ENCODE measurements around the gene ZEB2. TPM values are rescaled to one million over a fixed set of nuclear protein-coding genes. Genes with fewer than 3 reads are reported as not detected.

Gene ZEB2
- total RNA-seq, 1 donor from 2014 or later: 111 TPM

- DNase-seq (ENCODE audit: low spot score in 2 of 2, unreplicated experiment in 2 of 2): no peak
- H3K4me1 Mint-ChIP-seq: peaks cover 16% of the 10 kb centered on the region
- no peaks in the 10 kb centered on the region for H3K27me3 Mint-ChIP-seq (ENCODE audit: low read depth)
- no peak overlapping the region for H3K4me3 Mint-ChIP-seq
- H3K36me3 Mint-ChIP-seq: peaks cover 21% of the 10 kb centered on the region
- TF ChIP-seq CTCF (IDR thresholded peaks at IDR 0.05; ENCODE audit: unreplicated experiment): no peak
- H3K9me3 Mint-ChIP-seq: peaks cover 4% of the 10 kb centered on the region
- H3K27ac Mint-ChIP-seq: no peak overlapping the region
Observed at GRCh38 chr2:144385381-144385780, 134.5 kb downstream of the ZEB2 start.

GRCh38 chr2:144383571-144384100 is 136.3 kb downstream of the ZEB2 start:
- H3K4me1 Mint-ChIP-seq: peaks cover 26% of the 10 kb centered on the region
- no peak for DNase-seq (ENCODE audit: low spot score in 2 of 2, unreplicated experiment in 2 of 2)
- H3K27me3 Mint-ChIP-seq (ENCODE audit: low read depth): no peaks in the 10 kb centered on the region
- peaks cover 4% of the 10 kb centered on the region for H3K9me3 Mint-ChIP-seq
- no peak overlapping the region for H3K4me3 Mint-ChIP-seq
- no peak for TF ChIP-seq CTCF (IDR thresholded peaks at IDR 0.05; ENCODE audit: unreplicated experiment)
- H3K36me3 Mint-ChIP-seq: peaks cover 19% of the 10 kb centered on the region
- no peak overlapping the region for H3K27ac Mint-ChIP-seq

GRCh38 chr2:144382849-144383248 is 137.1 kb downstream of the ZEB2 start:
- Mint-ChIP-seq H3K4me3 (no peak overlapping the region), H3K36me3 (peaks cover 18% of the 10 kb centered on the region), H3K9me3 (peaks cover 4% of the 10 kb centered on the region), H3K27me3 (ENCODE audit: low read depth) (no peaks in the 10 kb centered on the region), H3K4me1 (peaks cover 27% of the 10 kb centered on the region), H3K27ac (no peak overlapping the region)
- no peak for DNase-seq (ENCODE audit: low spot score in 2 of 2, unreplicated experiment in 2 of 2)
- no peak for TF ChIP-seq CTCF (IDR thresholded peaks at IDR 0.05; ENCODE audit: unreplicated experiment)

- H3K4me3 Mint-ChIP-seq: no peak overlapping the region
- H3K4me1 Mint-ChIP-seq: peaks cover 27% of the 10 kb centered on the region
- TF ChIP-seq CTCF (IDR thresholded peaks at IDR 0.05; ENCODE audit: unreplicated experiment): no peak
- H3K27ac Mint-ChIP-seq: no peak overlapping the region
- no peaks in the 10 kb centered on the region for H3K27me3 Mint-ChIP-seq (ENCODE audit: low read depth)
- H3K36me3 Mint-ChIP-seq: peaks cover 18% of the 10 kb centered on the region
- peaks cover 4% of the 10 kb centered on the region for H3K9me3 Mint-ChIP-seq
- DNase-seq (ENCODE audit: low spot score in 2 of 2, unreplicated experiment in 2 of 2): no peak
Observed at GRCh38 chr2:144381716-144382115, 138.2 kb downstream of the ZEB2 start.

- TF ChIP-seq CTCF (IDR thresholded peaks at IDR 0.05; ENCODE audit: unreplicated experiment): no peak
- H3K9me3 Mint-ChIP-seq: peaks cover 4% of the 10 kb centered on the region
- no peak overlapping the region for H3K27ac Mint-ChIP-seq
- H3K27me3 Mint-ChIP-seq (ENCODE audit: low read depth): no peaks in the 10 kb centered on the region
- peaks cover 11% of the 10 kb centered on the region for H3K36me3 Mint-ChIP-seq
- H3K4me1 Mint-ChIP-seq: peaks cover 17% of the 10 kb centered on the region
- no peak overlapping the region for H3K4me3 Mint-ChIP-seq
- no peak for DNase-seq (ENCODE audit: low spot score in 2 of 2, unreplicated experiment in 2 of 2)
Observed at GRCh38 chr2:144379851-144380311, 140.0 kb downstream of the ZEB2 start.

- no peak overlapping the region for H3K4me3 Mint-ChIP-seq
Observed at GRCh38 chr2:144378551-144378950, 141.4 kb downstream of the ZEB2 start.

More at GRCh38 chr2:144378551-144378950, 141.4 kb downstream of the ZEB2 start:
- peaks cover 4% of the 10 kb centered on the region for H3K9me3 Mint-ChIP-seq
- no peaks in the 10 kb centered on the region for H3K27me3 Mint-ChIP-seq (ENCODE audit: low read depth)
- DNase-seq (ENCODE audit: low spot score in 2 of 2, unreplicated experiment in 2 of 2): no peak
- H3K27ac Mint-ChIP-seq: no peak overlapping the region
- peaks cover 5% of the 10 kb centered on the region for H3K36me3 Mint-ChIP-seq
- peaks cover 29% of the 10 kb centered on the region for H3K4me1 Mint-ChIP-seq
- no peak for TF ChIP-seq CTCF (IDR thresholded peaks at IDR 0.05; ENCODE audit: unreplicated experiment)
